ENCODE results near the gene GRK7.
A peak's percentile ranks its signal among the peaks of the same experiment; 100 is the strongest.
"Not testable (repeated sequence)": the region's sequence is repeated elsewhere in the genome, so short reads cannot be mapped to it uniquely, and the experiment has no call there.

GRK7 gene

DNA sequence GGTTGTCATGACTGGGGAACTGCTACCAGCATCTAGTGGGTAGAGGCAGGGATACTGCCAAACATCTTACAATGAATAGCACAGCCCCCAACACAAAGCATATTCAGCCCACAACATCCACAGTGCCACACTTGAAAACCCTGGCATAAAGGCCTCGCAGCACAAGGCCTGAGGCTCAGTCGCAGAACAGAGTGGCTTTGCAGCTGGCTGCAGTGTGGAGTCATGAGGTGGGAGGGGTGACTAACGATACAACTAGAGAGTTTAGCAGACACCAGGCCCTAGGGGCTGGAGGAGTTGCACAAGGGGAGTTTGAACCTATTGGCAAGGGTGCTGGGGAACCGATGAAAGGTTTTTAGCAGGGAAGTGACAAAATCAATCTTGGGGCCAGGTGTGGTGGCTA, 32.1 kb downstream of the GRK7 start:
- DNase-seq (ENCODE audit: low spot score): no peak

DNA sequence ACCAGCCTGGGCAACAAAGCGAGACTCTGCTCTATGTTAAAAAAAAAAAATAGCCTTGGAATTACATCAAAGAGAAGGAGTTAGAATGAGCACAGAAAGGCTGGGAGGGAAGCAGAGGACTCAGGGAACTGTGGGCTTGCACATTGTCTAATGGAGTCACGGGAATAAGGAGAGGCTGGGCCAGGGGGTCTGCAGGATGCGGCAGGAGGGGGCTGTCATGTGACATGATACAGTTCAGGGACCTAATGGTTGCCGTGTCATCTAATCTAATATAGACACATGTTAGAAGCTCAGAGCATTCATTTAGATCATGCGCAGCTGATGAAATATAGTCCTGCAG, 32.5 kb downstream of the GRK7 start:
- no peak for DNase-seq (ENCODE audit: low spot score)

DNA sequence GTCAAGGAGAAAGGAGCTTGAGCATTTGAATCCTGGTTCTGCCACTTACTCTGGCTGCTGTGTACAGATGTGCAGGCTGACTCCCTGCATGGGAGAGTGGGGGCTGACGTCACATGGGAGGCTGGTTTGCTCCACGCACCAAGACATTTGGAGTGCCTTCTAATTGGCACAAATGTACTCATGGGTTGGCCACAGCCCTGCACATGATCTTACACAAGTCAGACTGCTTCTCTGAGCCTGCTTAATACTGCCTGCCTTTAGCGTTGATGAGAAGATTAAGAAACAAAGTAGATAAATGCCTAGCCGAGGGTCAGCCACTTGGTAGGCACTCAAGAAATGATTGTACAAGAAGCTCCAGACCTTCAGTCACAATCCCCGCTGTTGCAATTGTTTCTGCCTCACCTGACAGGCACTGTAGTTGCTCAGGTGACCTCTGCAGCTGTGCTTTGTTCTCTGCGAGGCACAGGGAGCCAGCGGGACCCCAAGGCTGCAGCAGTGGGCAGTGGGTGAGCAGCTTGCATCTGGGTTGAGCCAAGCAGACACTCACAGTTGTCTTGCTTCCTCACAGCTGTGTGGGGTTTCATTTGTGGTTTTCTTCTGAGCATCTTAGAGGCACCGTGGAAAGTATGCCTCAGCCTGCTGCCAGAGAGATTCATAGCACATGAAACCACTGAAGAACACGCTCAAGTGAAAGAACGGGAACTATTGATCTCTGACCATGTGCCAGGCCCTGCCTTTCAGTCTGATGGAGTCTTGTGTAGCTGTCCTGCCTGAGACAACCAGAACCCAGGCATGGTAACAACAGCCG, 33.1 kb downstream of the GRK7 start:
- DNase-seq (ENCODE audit: low spot score): no peak

DNA sequence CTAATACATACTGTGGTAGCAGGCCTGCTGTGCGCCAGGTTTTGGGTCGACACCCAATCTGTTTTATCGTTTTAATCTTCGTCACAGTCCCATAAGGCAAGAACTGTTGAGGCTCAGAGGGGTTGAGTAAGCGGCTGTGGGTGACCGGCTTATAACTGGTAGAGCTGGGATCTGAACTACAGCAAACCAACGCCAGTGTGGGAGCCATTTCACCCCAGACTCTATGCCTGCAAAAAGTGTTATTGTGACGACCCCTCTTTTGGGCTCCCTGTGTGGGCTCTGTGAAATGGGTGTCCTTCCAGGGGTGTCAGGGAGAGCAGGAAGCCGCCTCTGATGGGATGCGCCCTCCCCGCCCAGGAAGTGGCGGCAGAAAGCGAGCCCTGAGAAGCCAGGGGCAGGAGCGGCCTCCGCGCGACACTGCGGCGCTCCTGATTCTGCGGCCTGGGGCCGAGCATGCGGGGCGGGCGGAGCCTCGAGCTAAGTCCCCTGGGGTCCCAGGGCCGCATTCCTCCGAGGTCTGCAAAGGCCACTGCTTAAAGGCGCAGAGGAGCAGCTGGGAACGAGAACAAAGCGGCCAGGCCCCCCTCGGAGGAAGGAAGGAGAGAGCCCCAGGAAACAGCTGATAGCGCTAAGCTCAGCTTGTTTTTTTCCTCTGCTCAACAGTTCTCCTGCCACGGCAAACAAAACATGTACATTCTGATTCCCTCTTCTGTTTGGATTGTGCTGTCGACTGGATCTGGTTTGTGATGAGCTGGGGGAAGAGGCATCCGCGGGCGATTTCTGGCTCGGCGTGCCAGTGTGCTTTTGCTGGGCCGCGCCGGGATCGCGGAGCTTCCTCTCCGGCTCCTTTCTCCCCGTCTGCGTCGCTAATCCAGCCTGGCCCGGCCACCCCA, 33.9 kb downstream of the GRK7 start:
- DNase-seq (ENCODE audit: low spot score): no peak

DNA sequence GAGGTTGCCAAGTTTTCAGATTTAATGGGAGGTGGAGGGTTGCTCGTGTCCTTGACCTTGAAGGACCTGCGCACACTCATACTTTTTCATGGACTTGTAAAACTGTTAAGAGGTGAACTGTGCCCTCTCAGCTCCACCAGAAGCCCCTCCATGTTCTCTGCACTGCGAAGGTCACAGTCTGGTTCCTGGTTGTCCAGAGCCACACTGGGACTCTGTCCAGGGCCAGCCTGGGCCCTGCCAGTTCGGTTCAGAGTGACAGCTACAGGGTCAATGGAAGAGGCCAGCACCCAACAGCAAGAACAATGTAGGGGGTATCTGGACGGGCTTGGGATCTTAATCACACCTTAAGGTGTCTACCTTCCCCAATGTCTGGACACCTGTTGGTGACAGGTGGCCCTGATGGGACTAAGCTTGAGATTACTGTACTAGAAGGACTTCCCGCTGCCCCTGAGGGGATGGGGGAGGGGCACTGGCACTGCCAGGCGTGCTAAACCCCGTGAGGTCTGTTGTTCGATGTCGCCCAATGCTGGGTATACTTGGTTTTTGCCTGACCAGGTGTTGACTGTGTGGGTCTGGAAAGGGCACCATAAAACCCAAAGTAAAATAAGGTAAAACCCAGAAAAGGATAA, 34.7 kb downstream of the GRK7 start:
- no peak for DNase-seq (ENCODE audit: low spot score)

DNA sequence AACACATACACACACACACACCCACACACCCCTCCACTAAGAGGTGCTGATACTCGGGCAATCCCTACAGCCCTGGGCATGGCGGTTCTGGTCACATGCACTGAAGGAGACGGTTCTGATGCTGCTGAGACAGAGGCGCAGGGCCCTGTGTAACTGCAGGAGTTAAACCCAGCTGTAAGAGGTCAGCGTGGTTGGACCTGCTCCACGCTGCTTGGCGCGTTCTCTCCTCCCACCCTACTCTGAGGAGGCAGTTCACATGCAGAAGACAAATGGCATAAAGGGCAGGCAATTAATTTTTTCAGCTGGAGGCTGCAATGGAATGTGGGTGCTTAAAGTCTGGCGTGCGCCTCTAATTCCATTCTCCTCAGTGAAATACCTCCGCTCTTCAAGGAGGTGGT, 35.2 kb downstream of the GRK7 start:
- DNase-seq (ENCODE audit: low spot score): no peak

DNA sequence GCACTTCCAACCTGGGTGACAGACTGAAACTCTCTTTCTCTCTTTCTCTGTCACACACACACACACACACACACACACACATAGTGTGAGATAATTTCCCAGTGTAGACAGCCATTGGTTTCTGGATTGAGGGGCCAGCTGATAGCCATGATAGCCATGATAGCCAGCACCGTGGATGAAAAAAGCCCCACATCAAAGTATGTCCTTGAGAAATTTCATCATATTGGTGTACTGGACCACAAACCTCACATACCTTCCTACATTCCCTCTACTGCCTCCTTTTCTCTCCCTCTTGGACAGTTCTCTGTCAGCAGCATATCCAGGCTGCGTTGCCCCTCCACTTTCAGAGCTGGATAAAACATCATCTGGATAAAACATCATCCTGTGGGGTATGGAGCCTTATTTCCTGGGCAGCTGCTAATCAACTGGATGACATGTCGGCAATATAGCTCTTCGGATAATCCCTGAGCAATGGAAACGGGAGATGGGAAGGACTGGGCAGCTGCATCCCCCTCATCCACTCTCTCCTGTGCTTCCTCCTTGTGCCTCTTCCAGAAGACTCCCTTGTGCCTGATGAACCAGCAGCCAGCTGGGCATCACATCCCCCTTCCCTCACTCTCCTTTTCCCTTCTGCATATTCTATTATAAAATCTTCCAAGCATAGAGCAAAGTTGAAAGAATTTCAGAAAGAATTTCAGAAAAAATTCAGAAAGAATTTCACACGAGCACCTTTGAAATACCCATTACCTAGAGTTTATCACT, 39.3 kb downstream of the GRK7 start:
- DNase-seq (ENCODE audit: low spot score): peak; percentile 55

DNA sequence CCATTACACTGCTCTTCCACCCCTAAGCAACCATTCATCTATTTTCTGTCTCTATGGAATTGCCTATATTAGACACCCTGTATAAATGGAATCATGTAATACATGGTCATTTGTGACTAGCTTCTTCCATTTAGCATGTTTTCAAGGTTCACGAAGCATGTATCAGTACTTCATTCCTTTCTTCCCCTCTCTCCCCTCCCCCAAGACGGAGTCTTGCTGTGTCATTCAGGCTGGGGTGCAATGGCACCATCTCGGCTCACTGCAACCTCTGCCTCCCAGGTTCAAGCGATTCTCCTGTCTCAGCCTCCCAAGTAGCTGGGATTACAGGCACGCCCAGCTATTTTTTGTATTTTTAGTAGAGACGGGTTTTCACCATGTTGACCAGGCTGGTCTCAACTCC, 40.3 kb downstream of the GRK7 start:
- not testable (repeated sequence) for DNase-seq (ENCODE audit: low spot score)

DNA sequence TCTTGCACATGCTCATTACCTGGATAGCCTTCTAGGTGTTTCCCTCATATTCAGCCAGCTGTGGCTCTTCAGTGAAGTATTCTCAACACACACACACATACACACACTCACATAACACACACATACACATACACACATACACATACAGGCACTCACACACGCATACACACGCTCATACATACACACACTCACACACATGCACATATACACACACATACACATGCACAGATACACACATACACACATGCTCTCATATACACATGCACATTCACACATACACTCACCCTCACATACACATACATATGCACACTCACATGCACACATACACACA, 41.2 kb downstream of the GRK7 start:
- DNase-seq (ENCODE audit: low spot score): no peak

DNA sequence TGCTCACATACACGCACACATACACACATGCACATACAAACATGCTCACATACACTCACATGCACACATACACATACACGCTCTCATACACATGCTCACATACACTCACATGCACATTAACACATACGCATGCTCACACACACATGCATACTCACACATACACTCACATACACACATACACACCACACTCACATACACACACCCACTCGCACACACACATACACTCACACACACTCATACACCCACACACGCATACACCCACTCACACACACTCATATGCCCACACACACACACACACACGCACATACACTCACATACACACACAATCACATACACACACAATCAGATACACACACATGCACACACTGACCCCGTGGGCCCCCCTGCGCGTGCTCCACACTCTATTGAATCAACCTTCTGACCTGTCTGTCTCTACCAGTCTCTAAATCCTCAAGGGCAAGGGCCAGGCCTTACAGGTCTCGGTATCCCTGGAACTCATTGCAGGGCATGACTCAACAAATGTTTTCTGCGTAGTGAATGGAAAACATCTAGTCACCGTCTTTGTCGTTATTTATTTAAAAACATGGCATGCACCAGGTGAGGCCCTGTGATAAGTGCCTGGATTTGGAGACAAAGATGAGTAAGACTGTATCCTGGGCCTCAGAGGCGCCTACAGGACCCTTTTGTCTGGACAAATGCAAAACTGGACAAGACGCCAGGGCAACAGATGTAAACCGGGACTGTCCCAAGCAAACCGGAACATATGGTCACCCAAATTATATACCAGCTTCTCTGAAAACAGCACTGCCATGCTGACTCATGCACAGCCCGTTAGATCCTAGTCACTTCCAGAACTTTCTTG, 41.8 kb downstream of the GRK7 start:
- DNase-seq (ENCODE audit: low spot score): no peak

DNA sequence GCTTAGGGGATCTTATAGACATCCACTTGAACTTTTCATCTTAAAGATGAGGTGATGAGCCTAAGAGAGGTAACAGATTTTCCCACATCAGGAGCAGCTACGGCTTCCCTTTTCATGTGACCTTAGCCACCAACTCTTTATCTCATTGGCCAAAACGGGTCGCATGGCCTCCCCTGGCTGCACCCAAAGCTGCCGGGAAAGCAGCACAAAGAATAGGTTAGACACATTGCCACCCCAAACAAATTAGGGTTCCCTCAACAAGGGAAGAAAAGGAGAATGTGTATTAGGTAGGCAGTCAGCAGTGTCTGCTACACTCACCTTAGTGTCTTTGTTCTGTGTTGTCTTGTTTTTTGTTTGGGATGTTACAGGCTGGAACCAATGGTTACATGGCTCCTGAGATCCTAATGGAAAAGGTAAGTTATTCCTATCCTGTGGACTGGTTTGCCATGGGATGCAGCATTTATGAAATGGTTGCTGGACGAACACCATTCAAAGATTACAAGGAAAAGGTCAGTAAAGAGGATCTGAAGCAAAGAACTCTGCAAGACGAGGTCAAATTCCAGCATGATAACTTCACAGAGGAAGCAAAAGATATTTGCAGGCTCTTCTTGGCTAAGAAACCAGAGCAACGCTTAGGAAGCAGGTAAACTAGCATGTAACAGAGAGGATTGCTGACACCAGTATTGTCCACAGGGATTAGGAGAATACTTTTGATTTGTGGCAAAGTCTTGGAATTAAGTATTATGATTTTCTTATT, 44.2 kb downstream of the GRK7 start:
- DNase-seq (ENCODE audit: low spot score): no peak

DNA sequence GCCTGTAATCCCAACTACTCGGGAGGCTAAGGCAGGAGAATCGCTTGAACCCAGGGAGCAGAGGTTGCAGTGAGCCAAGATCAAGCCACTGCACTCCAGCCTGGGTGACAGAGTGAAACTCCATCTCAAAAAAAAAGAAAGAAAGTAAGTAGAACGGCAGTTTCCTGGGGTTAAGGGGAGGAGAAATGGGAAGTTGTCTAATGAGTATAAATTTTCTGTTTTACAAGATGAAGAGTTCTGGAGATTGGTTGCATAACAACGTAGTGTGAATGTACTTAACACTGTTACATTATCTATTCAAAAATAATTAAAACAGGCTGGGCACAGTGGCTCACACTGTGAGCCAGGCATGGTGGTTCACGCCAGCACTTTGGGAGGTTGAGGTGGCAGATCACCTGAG, 45.4 kb downstream of the GRK7 start:
- DNase-seq (ENCODE audit: low spot score): no peak

DNA sequence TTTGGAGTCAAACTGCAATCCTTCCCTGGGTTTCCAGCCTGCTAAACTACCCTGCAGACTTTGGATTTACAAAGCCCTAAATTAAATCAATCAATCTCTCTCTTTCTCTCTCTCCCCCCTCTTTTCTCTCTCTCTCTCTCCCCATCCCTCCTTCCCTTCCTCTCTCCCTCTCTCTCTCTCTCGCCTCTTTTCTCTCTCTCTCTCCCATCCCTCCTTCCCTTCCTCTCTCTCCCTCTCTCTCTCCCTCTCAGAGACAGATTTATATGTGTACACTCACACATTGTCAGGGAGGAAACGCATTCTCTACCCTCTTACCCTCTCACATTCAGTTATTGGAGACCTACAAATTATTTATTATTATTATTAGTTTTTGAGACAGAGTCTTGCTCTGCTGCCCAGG, 47.0 kb downstream of the GRK7 start:
- DNase-seq (ENCODE audit: low spot score): no peak

DNA sequence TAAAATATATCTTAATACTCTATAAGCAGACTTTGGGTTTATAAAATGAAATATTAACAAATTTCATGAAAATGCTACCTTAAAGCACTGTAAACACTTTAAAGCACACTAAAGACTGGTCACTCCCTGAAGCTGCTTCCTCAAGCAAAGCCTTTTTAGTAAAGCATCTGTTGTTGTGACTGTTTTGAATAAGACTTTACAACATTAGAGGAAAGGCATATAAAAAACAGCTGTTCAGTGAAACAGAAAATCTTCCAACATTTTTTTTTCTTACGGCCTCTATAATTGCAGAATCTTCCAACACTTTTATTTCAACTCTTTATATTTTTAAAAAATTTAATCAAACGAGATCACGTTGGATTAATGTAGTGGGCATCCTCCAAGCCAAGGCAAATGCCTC, 48.1 kb downstream of the GRK7 start:
- no peak for DNase-seq (ENCODE audit: low spot score)

DNA sequence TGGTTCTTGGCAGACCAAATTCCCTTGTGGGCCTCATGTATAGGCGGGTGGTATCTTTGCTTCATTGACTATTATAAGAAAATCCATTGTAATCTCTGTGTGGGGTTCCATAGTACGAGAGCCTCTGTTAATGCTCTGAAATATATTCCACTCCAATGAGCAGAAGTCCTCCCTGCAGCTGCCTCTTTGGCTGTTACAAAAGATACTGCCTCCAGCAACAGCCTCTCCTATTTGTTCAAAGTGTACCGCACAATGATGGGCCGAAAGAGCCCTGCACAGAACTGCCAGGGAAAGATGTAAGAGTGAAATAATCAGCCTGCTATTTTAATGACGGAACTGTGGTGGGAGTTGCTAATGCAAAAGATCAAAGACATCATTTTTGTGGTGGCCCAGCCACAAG, 48.9 kb downstream of the GRK7 start:
- peak; percentile 95 for DNase-seq (ENCODE audit: low spot score)

DNA sequence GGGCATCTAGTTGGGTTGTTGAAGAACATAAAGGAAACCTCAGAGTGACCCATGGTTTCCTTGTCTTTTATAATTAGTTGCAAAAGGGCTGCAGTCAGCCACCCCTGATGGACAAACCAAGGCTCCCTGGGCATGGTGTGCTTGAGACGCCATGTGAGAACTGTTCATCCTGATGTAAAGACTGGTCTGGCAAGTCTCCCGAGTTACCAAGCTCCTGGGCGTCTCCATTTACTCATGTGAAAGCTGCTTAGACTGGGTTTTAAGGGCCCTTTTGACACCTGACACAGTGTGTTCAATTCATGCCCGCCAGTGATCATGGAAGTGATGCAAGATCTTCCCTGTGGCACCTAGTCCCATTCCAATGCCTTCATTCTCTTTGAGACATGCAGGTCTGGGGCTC, 49.4 kb downstream of the GRK7 start:
- DNase-seq (ENCODE audit: low spot score): peak; percentile 25

All from SW480 (cell line).